Stimulated activated CD8-positive, alpha-beta memory T cell treated with anti-CD3 and anti-CD28 coated beads, Interleukin-12 subunit alpha, Interleukin-12 subunit beta, amount 100 ng/mL, for 24 hours (primary cell): ENCODE results near the gene TNFRSF12A.

Experiments used
- DNase-seq: peaks from one replicate; pipeline ENCODE4 v3.0.0-alpha.2; 2020; ENCODE audit errors: extremely low read depth

TNFRSF12A gene

GRCh38 chr16:3020247-3020603, at the start of gene TNFRSF12A:
Gene TNFRSF12A (plus strand): TSS chr16:3020368. CDS start chr16:3020398, 30 bp downstream.
- no peak for DNase-seq

GRCh38 chr16:2970563-2970962, 49.6 kb upstream of the TNFRSF12A start:
- DNase-seq: no peak

GRCh38 chr16:2971134-2971984, 48.8 kb upstream of the TNFRSF12A start:
- DNase-seq: no peak

DNA sequence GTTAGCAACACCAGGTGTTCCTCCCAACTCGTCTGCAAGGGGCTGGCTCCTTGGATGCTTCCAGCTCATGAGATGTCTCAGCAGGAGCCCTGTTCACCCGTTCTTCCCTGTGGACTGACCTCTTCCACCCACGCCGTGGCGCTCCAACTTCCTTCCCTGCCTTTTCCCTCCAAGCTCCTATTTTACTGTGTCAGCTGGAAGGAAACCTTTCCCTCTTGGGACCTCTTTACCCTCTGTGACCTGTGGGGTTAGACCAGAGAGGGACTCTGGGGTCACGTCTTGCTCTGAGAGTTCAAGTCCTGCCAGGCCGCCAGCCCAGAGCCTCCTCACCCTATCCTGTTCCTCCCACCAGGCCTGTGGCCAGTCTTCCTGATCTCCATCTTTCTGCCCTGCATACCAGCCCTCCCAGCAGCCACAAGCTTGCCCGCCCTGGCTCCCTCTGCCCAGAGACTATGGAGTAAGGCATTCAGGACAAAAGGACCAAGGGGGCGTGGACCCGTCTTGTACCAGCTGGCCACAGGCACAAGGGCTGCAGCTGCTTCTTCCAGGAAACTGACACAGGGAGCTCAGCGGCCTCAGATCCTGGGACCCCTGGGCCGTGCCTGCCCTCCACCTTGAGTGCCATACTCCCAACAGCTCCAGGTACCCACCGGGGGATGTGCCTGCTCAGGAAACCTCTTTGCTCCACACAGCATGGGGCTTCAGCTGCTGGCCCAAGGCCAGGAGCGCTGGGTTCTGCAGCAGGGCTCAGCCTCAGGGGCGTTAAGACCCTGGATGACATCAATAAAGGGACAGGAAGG, 48.0 kb upstream of the TNFRSF12A start:
- DNase-seq: no peak

GRCh38 chr16:2973093-2973492, 47.1 kb upstream of the TNFRSF12A start:
- DNase-seq: no peak

GRCh38 chr16:2973605-2974318, 46.4 kb upstream of the TNFRSF12A start:
- DNase-seq: no peak

DNA sequence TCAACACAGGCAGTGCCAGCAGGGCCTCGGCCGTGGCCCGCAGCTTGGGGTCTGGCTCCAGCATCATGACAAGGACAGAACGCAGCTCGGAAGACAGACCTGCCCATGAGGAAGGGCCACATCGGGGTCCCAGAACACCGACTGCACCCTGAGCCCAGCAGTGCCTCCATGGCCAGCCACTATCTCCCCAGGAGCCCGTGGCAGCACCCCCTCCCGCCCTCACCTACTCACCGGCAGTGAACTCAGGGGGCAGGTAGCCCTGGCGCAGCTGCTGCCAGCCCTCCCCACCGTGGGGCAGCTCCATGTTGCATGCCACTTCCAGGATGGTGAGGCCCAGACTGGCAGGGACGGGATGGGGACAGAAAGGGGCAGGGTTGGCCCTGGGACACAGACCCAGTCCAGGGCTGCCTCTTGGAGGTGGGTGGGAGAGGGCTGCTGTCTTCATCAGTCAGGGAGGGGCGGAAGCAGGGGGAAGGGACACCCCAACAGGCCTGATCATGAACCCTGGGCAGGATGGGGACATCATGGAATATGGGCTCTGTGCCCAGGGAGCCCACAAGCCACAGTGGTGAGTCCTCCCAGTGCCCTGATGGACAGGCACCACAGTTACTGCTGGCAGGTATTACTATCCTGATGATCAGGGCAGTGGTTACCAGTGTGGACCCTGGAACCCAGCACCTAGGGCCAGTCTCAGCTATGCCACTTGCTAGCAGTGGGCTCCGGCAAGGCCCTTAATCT, 45.7 kb upstream of the TNFRSF12A start:
- no peak for DNase-seq

DNA sequence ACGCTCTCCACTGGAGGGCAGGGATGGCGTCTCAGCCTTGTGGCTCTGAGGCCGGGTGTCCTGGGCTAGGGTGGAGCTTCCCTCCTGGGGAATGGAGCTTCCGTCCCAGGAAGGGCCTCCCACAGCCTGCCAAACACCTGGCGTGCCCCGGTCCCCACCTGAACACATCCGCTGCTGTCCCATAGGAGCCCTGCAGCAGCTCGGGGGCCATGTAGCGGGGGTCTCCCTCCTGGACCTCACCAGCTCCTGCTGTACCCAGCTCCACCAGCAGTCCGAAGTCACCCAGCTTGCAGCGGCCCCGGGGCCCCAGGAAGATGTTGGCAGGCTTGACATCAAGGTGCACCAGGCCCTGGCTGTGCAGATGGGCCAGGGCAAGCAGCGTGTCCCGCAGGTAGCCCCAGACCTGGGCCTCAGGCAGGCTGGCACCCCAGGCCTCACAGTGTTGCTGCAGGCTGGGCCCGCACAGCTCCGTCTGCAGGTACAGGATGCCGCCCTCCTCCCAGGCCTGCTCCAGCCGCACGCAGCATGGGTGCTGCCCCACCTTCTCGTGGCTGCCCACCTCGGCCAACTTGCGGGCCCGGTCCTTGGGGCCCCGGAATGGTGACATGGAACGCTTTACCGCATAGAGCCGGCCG, 44.9 kb upstream of the TNFRSF12A start:
- no peak for DNase-seq

DNA sequence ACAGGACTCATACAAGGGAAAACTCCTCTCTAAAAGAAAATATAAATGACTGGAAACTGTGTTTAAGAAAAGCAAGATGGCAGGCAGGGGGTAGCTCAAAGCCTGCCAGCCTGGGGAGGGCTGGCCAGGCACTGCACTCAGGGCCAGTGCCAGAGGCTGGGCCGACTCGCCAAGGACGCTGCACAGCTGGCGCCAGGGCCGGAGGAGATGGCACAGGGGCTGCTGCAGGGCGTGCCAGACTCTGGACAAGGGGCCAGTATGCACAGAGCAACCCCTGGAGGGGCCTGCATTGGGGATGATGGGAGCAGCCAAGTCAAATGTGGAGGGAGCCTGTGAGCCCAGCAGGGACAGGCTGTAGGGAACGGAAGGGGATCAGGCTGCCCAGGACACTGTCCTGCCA, 44.0 kb upstream of the TNFRSF12A start:
- no peak for DNase-seq

- no peak for DNase-seq
These were observed 43.5 kb upstream of the TNFRSF12A start for GRCh38 chr16:2976673-2977072.

DNA sequence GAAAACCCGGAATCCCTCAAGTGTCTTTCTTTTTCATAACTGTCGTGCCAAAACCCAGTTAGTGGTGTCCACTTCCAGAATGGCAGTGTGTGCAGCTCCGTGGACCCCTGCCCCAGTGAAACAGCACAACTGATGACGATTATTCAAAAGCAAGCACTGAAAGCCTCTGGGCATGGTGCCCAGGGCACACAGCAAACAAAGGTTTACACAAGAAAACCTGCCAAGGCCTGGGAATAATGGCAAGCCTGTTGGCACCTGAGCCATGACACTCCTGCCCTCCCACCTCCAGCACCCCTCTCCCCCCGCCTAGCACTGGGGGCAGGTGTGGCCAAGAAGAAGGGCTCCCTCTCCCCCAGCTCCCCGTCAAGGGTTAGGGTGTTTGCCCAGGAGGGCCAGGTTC, 42.7 kb upstream of the TNFRSF12A start:
- DNase-seq: no peak

GRCh38 chr16:2979669-2980226, 40.4 kb upstream of the TNFRSF12A start:
- no peak for DNase-seq

- DNase-seq: peak; percentile 89
These were observed 39.7 kb upstream of the TNFRSF12A start, which contains the start of gene PKMYT1 for GRCh38 chr16:2980227-2981176. Gene PKMYT1 (minus strand): TSS chr16:2980446. CDS start chr16:2979657, 789 bp downstream.

DNA sequence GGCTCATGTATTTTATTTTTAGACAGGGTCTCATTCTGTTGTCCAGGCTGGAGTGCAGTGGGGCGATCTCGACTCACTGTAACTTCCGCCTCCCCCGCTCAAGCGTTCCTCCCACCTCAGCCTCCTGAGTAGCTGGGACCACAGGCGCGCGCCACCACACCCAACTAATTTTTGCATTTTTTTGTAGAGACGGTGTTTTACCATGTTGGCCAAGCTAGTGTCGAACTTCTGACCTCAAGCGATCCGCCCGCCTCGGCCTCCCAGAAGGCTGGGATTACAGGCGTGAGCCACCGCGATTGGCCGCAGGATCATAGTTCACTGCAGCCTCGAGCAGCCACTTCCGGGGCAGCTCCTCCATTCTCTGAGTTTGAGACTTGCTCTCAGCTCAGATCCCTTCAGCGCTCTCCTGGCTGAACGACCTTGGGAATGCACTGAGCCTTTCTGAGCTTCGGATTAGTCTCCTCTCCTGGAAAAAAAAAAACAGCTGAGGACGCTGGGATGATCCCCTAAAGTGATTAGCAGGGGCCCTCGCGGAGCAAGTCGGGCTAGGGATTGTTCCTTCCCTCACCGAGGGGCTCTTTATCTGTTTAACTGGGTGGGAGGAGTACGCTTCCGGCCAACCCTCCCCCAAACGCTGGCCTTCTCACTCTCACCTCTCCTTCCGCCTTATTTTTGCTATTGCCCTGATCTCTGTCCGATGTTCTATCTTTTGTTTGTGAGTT, 38.8 kb upstream of the TNFRSF12A start:
- DNase-seq: no peak

GRCh38 chr16:2981899-2982250, 38.3 kb upstream of the TNFRSF12A start:
- no peak for DNase-seq

GRCh38 chr16:2982402-2982801, 37.8 kb upstream of the TNFRSF12A start:
- no peak for DNase-seq

DNA sequence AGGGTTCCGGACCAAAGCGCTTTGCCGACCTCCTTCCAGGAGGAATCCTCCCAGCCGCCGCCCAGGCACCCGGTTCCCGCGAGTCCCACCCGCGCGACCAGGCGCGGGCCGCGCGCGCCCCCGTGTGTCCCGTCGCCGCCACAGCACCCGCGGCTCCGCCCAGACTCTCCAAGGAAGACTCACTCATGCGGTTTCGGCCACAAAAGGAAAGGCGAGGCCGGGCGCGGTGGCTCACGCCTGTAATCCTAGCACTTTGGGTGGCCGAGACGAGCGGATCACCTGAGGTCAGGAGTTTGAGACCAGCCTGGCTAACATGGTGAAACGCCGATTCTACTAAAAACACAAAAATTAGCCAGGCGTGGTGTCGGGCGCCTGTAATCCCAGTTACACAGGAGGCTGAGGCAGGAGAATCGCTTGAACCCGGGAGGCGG, 36.4 kb upstream of the TNFRSF12A start:
- no peak for DNase-seq

GRCh38 chr16:2985462-2985861, 34.7 kb upstream of the TNFRSF12A start:
- DNase-seq: no peak

DNA sequence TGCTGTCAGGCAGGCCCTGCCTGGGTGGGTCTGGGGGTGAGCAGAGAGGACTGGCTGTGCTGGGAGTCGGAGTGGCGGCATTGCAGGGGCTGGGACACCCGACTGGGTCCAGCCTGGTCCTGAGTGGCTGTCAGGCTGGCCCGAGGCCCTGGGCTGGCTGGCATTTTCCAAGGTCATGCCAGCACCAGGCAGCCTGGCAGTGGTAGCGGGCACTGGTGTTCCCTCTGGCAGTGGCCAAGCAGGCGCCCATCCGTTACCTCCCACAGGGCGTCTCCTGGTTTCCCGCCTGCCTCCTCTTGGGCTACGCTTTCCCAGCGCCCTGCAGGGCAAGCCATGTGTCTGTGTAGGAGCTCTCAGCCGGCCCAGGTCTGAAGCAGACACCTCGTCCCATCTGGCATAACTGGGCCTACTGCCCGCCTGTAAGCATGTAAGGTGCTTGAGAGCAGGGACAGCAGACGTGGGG, 34.2 kb upstream of the TNFRSF12A start:
- DNase-seq: no peak
